NCI-H128 (cell line): ENCODE results near the gene TUBB.
A peak's percentile ranks its signal among the peaks of the same experiment; 100 is the strongest.

ENCODE experiments used
- DNase-seq: peaks from one replicate; lab custom pipeline; 2025; ENCODE audit not compliant: unreplicated experiment; lab: John Stamatoyannopoulos, UW

TUBB gene

DNA sequence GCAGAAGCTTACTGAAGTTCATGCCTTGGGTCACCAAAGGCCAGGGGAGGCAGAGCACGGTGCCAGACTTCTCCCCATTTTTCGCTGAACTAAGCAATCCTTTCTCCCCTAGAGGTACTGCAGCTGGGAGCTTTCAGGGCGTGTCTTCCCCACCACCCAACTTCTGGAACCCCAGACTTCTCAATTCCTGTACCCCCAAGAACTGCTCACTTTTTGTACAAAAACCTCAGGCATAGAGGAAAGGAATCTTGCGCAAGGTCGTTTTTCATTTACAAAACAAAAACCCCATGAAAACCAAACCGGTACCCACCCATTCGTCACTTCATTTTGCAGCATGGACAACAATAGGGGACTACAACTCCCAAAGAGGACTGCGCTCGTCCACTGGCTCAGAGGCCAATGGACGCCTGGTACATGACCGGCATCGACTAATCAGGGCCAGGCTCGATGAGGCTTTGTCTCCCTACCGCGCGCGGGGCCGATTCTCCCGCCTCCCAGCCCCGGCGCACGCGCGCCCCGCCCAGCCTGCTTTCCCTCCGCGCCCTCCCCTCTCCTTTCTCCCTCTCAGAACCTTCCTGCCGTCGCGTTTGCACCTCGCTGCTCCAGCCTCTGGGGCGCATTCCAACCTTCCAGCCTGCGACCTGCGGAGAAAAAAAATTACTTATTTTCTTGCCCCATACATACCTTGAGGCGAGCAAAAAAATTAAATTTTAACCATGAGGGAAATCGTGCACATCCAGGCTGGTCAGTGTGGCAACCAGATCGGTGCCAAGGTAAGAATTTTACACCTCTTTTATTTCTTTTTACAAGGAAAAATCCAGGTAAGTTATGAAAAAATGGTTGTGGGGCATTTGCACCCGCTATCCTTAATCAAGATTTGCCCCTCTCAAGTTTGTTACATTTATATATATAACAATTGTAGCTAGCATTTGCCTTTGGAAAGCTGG, at the start of gene TUBB:
TSS of gene TUBB (plus strand) at position 562 of the 947 bp plus-strand sequence. CDS start at position 717, 155 bp downstream.
- peak; percentile 94 for DNase-seq

- DNase-seq = no peak
These were observed 49.2 kb upstream of the TUBB start for GRCh38 chr6:30670760-30671527.

GRCh38 chr6:30672445-30673253, 47.5 kb upstream of the TUBB start, which contains the start of gene DHX16:
Gene DHX16 (minus strand): TSS chr6:30673006. CDS start chr6:30672841, 165 bp downstream.
- peak; percentile 75 for DNase-seq

DNA sequence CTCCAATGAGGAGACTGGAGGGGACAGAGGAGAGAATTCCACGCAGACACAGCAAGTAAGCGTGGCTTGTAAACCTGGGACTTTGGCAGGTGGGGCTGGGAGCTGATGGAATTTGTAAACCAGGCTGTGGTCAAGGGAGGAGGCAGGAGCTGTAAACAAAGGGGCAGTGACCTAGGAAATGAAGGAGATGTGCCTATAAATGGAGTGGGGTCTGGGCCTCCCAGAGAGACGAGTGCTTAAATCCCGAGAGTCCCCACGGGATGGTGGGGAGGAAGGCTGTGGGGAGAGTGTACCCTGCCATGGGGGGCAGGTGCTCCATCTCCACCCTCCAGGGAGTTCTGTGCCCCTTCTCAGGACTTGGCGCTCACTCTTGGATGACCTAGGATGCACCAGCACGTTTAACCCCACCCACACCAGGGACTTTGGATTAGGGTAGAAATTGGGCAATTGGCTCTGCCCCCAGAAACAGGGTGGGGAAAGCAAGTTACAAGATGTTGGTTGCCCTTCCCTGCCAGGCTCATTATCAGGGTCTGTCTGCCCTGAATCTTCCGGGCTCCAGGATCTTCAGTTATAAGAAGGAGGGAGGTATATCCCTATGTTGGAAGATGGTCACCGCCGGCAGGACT, 43.4 kb upstream of the TUBB start:
- DNase-seq = no peak

DNA sequence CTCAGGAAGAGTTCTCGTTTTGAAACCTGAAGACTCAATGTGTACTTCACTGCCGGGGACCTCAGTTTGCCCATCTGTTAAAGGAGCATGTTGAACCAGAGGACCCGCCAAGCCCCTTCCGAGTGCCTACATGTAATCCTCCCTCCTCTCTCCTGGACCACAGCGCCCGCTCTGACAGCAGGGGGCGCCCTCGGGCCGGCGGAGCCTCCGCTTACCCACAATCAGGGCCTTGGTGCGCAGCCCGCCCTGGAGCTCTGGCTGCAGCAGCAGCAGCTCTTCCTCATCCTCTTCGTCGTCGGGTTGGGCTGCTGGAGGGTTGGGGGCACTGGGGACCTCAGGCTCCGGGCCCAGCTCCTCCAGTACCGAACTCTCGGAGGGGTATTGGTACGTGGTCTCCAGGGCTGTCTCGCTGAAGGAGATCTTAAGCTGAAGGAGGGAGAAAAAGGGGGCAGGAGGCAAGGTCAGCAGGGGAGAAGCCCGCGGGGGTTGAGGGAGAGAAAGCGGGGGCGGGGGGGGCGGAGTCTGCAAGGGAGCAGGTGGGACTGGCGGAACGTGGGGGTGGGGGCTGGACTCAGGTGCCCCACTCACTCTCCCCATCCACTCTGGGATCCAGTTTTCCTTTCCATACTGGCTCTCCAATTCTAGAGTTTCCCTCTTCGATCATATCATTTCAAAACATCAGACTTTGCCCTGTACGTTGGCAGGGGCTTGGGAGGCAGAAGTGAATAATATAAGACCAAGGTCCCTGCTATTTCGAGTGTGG, 41.0 kb upstream of the TUBB start:
- peak; percentile 39 for DNase-seq

DNA sequence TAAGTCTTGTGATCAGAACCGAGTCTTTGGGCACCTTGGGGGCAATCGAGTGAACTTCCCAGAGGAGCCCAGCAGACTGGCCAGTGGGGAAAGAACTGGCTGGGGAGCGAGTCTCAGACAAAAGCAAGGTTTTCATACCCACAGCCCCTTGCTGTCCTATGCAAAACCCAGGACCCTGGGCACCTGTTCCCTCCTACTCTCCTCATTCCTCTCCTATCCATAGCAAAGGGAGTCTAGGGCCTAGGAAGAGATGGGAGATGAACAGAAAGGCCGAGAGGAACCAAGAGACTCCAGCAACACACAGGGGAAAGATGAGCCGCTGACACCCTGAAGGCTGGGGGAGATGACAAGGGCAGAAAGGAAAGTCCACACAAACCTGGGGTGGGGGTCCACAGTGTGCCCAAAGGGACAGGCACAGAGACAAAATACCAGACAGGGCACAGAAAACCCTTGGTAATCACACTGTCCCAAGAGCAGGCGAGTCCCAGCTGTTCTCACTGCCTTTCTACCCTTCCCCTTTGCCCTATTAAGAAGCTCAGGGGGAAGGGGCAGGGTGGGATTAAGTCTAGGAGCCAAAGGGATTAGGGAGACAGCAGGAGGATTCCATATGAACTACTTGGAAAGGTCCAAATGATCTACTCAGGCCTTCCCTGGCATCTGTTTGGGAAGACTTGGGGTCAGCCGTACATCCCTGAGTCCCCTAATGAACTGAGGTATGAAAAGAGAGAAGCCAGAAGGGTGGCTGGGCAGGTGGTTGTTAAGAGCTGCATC, 40.2 kb upstream of the TUBB start:
- DNase-seq = no peak

DNA sequence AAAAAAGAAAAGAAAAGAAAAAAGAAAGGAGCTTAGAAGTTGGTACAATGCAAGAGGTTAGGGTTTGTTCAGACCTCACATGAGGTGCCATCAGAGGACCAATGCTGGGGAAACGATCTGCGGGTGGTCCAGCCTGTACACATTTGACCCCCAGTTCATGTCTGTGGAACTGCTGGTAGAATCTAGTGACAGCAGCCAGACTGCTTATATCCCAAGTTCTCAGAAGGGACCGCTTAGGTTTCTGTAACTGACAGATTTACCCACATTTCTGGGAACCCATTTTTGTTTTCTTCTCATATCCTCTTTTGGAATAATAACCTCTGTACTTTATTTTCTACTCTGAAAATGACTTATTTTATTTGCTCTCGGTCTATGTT, 38.4 kb upstream of the TUBB start:
- no peak for DNase-seq

- DNase-seq = no peak
These were observed 37.7 kb upstream of the TUBB start for GRCh38 chr6:30682143-30683117.

GRCh38 chr6:30683183-30683979, 36.8 kb upstream of the TUBB start:
- DNase-seq = no peak

GRCh38 chr6:30683980-30684338, 36.2 kb upstream of the TUBB start:
- DNase-seq = no peak

DNA sequence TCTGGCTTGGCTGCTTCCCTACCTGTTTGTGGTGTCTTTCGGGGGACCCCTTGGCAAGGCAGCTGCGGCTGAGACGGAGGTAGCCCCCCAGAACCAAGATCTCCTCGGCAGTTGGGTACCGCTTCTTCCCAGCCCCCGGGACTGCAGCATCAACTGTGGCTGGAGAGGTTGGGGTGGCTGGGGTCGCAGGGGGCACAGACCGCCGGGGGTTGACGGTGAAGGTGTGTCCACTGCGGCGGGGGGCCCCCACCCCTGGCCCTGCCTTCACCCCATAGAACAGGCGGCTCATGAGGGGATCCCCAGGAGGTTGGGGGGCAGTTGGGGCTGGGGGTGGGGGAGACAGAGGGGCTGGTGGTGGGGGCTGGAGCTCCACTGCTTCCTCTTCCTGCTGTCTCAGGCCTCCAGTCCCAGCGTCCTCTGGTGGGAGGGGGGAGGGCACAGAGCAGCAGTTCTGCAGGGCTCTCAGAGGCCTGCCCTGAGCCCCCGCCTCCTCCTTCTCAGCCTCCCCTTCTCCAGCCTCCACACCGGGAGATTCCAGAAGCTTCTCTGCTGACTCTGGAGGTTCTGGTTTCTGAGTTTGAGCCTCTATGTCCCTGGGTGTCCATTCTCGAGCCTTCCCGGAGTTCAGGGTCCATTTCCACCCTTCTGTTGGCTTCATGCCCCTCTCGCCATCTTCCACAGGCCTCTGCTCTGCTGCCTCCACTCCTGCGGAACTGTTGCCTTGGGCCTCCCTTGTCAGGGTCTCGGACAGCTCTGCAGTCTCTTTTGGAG, 35.6 kb upstream of the TUBB start:
- DNase-seq = no peak

DNA sequence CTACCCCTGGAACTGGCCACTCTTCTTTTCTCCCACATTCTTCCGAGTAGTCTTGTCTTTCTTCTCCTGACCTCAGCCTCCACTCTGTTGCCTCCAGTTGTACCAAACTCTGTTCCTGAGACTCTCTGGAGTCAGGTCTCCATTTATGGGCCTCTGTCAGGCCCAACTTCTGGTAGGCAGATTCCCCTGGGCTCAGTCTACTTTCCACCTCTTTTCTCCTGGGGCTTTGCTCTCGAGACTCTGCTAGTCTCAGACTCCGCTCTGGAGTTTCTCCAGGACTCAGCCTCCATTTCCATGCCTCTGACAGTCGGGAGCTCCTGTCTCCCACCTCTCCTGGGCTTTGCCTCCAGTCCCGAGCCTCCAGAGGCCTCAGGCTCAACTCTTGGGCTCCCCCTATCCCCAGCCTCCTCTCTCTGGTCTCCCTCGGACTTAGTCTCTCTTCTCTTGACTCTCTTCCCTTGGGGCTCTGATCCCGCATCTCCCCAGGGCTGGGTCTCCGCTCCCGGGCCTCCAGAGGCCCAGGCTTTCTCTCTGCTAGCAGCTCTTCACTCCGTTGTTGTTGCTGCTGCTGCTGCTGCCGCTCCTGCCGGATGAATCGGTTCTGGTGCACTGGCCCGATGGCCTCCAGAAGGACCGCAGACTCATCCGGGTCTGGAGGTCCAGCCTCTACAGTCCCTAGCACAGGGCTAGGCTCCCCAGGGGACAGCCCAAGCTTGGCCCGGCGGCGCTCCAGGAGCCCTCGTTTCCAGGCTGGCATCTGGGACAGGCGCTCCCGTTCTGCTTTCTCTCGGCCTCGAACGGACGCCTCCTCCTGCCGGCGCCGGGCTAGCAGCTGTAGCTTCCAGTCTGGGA, 34.8 kb upstream of the TUBB start:
- no peak for DNase-seq

GRCh38 chr6:30686009-30686907, 33.9 kb upstream of the TUBB start, which contains the start of gene PPP1R18:
Gene PPP1R18 (minus strand): TSS chr6:30686645. CDS start chr6:30686018, 627 bp downstream.
- no peak for DNase-seq

DNA sequence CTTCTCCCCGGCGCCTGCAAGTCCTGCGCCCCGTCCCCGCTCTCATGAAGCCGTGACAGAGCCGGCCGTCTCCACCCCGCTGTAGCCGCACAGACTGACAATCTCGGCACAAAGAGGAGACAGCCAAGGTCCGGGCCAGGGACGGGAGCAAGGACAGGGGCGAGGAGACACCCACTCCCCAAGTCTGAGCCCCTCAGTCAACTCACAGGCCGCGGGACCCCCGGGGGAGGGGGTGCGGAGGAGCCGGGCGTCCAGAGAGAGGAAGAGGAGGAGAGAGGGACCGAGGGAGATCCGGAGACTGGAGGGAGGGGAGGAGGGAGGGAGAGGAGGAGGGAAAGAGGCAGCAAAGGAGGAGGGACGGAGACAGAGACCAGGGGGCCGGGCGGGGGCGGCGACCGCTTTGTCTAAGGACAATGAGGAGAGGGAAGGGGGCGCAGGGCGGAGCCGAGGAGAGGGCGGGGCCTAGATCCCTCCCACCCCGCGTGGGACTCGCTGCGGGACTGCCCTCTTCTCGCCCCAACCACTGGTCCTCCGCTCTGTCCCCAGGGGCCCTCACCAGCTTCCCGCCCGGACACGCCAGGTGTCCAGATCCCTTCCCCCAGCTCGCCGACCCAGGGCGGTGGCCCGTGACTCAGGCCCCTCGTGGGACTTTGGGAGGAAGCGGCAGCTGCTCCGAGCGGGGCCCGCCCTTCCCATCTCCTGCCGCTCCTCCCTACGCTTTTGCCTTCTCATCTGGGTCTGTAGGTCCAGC, 33.1 kb upstream of the TUBB start:
- peak; percentile 54 for DNase-seq
